Smooth muscle cell (in vitro differentiated cells): ENCODE measurements around the gene INPP5A. TPM values are rescaled to one million over a fixed set of nuclear protein-coding genes. Genes with fewer than 3 reads are reported as not detected.
"Not testable (repeated sequence)": the region's sequence is repeated elsewhere in the genome, so short reads cannot be mapped to it uniquely, and the experiment has no call there.

ENCODE experiments used
- DNase-seq: peaks from one replicate; lab custom pipeline; 2025; ENCODE audit not compliant: unreplicated experiment; lab: John Stamatoyannopoulos, UW
- H2AFZ ChIP-seq: fragments of 200-600 bp; sonication (generic); 2 replicates; pipeline ENCODE4 v1.6.0; 2016; ENCODE audit warnings: antibody characterized with exemption, low read depth, mild to moderate bottlenecking
- H3F3A ChIP-seq: fragments of 200-600 bp; sonication (generic); 2 replicates; pipeline ENCODE4 v1.6.0; 2017; ENCODE audit warnings: antibody characterized with exemption, low read depth
- H3K27ac ChIP-seq: fragments of 200-600 bp; sonication (generic); 2 replicates; pipeline ENCODE4 v1.5.1; 2016; ENCODE audit warnings: low read depth, mild to moderate bottlenecking
- H3K27me3 ChIP-seq: fragments of 200-600 bp; sonication (generic); 2 replicates; pipeline ENCODE4 v1.6.1; 2016; ENCODE audit warnings: low read depth, mild to moderate bottlenecking
- H3K36me3 ChIP-seq: fragments of 200-600 bp; sonication (generic); 2 replicates; pipeline ENCODE4 v1.5.1; 2016; ENCODE audit warnings: low read depth
- H3K4me1 ChIP-seq: fragments of 200-600 bp; sonication (generic); 2 replicates; pipeline ENCODE4 v1.5.1; 2016; ENCODE audit warnings: low read depth
- H3K4me2 ChIP-seq: fragments of 200-600 bp; sonication (generic); 2 replicates; pipeline ENCODE4 v1.6.0; 2016; ENCODE audit warnings: mild to moderate bottlenecking
- H3K4me3 ChIP-seq: fragments of 200-600 bp; sonication (generic); 2 replicates; pipeline ENCODE4 v1.5.1; 2016; ENCODE audit warnings: mild to moderate bottlenecking
- H3K79me2 ChIP-seq: fragments of 200-600 bp; sonication (generic); 2 replicates; pipeline ENCODE4 v1.6.0; 2016; ENCODE audit warnings: low read depth, mild to moderate bottlenecking
- H3K9ac ChIP-seq: fragments of 200-600 bp; sonication (generic); 2 replicates; pipeline ENCODE4 v1.6.0; 2016; ENCODE audit warnings: low read depth
- H3K9me3 ChIP-seq: fragments of 200-600 bp; sonication (generic); replicated peaks from 2 replicates; pipeline ENCODE4 v1.5.1; 2016; ENCODE audit warnings: low read depth
- H4K20me1 ChIP-seq: fragments of 200-600 bp; sonication (generic); 2 replicates; pipeline ENCODE4 v1.6.0; 2016; ENCODE audit warnings: low read depth
- CTCF ChIP-seq: fragments of 200-600 bp; sonication (generic); IDR thresholded peaks from 2 replicates; pipeline ENCODE4 v1.5.1; 2017; ENCODE audit warnings: borderline replicate concordance, mild to moderate bottlenecking, antibody characterized with exemption; ENCODE audit not compliant: insufficient read depth, poor library complexity, severe bottlenecking
- WGBS: methylation state at CpG from one replicate; pipeline ENCODE4 v1.1.7; 2016; ENCODE audit warnings: low lambda C conversion rate; 5-methylcytosine and 5-hydroxymethylcytosine counted together
- polyA plus RNA-seq: library from polyadenylated mRNA; unstranded; fragments of >200 nt; fragmentation: Nextera tagmentation; extraction: Ambion mirVana; gene quantifications from 2 replicates; pipeline ENCODE4 v1.2.1, GENCODE V29; 2016
- total RNA-seq: library from RNA; depleted of rRNA; stranded (reverse); fragments of >200 nt; gene quantifications from 2 replicates; pipeline ENCODE4 v1.2.3, GENCODE V29; 2014

Gene INPP5A
- total and polyA plus RNA-seq, 2 experiments from 2014 or later: 48.0 to 55.9 TPM

- Histone ChIP-seq H3K27ac (no peak overlapping the region), H3K4me1 (no peaks in the 10 kb centered on the region), H4K20me1 (peaks cover 33% of the 10 kb centered on the region), H3K9me3 (no peaks in the 10 kb centered on the region), H2AFZ (no peak overlapping the region), H3F3A (no peaks in the 10 kb centered on the region), H3K4me3 (no peak overlapping the region), H3K79me2 (no peaks in the 10 kb centered on the region), H3K9ac (no peak overlapping the region), H3K27me3 (no peaks in the 10 kb centered on the region), H3K36me3 (peaks cover 15% of the 10 kb centered on the region), H3K4me2 (no peak overlapping the region)
- TF ChIP-seq CTCF: no peak
- DNase-seq: no peak
- WGBS: 96% methylated on average over 33 of the region's 37 CpGs
These were observed 165.2 kb downstream of the INPP5A start for GRCh38 chr10:132702601-132703418.

- Histone ChIP-seq H3K27me3 (no peaks in the 10 kb centered on the region), H3K4me2 (no peak overlapping the region)
- WGBS: 95% methylated on average over 13 of the region's 24 CpGs
These were observed 165.9 kb downstream of the INPP5A start for GRCh38 chr10:132703419-132704007.

GRCh38 chr10:132704008-132704814, 166.6 kb downstream of the INPP5A start:
- DNase-seq: no peak

More at GRCh38 chr10:132703419-132704007, 165.9 kb downstream of the INPP5A start:
- H3K4me1 ChIP-seq: no peaks in the 10 kb centered on the region
- H3K9ac ChIP-seq: no peak overlapping the region
- no peak overlapping the region for H3K27ac ChIP-seq
- peaks cover 15% of the 10 kb centered on the region for H3K36me3 ChIP-seq
- H3F3A ChIP-seq: no peaks in the 10 kb centered on the region
- DNase-seq: no peak
- peaks cover 26% of the 10 kb centered on the region for H4K20me1 ChIP-seq
- no peaks in the 10 kb centered on the region for H3K9me3 ChIP-seq
- no peaks in the 10 kb centered on the region for H3K79me2 ChIP-seq
- H3K4me3 ChIP-seq: no peak overlapping the region
- no peak overlapping the region for H2AFZ ChIP-seq
- no peak for TF ChIP-seq CTCF

GRCh38 chr10:132704815-132705064, 167.2 kb downstream of the INPP5A start:
- not testable (repeated sequence) for H3K27ac ChIP-seq, H3K4me3 ChIP-seq, H3K27me3 ChIP-seq, H2AFZ ChIP-seq, H3F3A ChIP-seq, DNase-seq, H3K4me1 ChIP-seq, H3K4me2 ChIP-seq, H3K9ac ChIP-seq, H3K79me2 ChIP-seq, H3K9me3 ChIP-seq
- WGBS: 82% methylated on average over 7 of the region's 9 CpGs
- H4K20me1 ChIP-seq: peaks cover 21% of the 10 kb centered on the region
- peaks cover 15% of the 10 kb centered on the region for H3K36me3 ChIP-seq

More at GRCh38 chr10:132704008-132704814, 166.6 kb downstream of the INPP5A start:
- Histone ChIP-seq H3K4me3 (no peak overlapping the region), H3K9me3 (no peaks in the 10 kb centered on the region), H3K27me3 (no peaks in the 10 kb centered on the region), H3K79me2 (no peaks in the 10 kb centered on the region), H3K9ac (no peak overlapping the region), H3K4me1 (no peaks in the 10 kb centered on the region), H3F3A (no peaks in the 10 kb centered on the region), H3K36me3 (peaks cover 15% of the 10 kb centered on the region), H4K20me1 (peaks cover 22% of the 10 kb centered on the region), H3K27ac (no peak overlapping the region), H2AFZ (no peak overlapping the region), H3K4me2 (no peak overlapping the region)
- no peak for TF ChIP-seq CTCF
- WGBS: 96% methylated on average over 29 of the region's 29 CpGs
